Measurements from ENCODE around the gene CYP3A4. TPM values are rescaled to one million over a fixed set of nuclear protein-coding genes. Genes with fewer than 3 reads are reported as not detected.
A peak's percentile ranks its signal among the peaks of the same experiment; 100 is the strongest.
"Not testable (repeated sequence)": the region's sequence is repeated elsewhere in the genome, so short reads cannot be mapped to it uniquely, and the experiment has no call there.

Gene CYP3A4
- polyA plus RNA-seq, 4 donors, result 10.4 to 310 (median 97.5) TPM

GRCh38 chr7:99740573-99741440, 43.2 kb downstream of the CYP3A4 start:
- WGBS, 3 donors, result 77 to 87% (median 83%) methylated on average over 5 of the region's 5 CpGs
- Histone ChIP-seq H3K4me3 (ENCODE audit: low read depth in 1 of 3, low read length in 3 of 3) (no peak overlapping the region), H3K27me3 (ENCODE audit: control insufficient read depth in 3 of 3, insufficient read depth in 3 of 3, low read length in 3 of 3) (no peaks in the 10 kb centered on the region), H3K4me1 (ENCODE audit: control insufficient read depth in 3 of 3, insufficient read depth in 2 of 3, low read depth in 1 of 3, low read length in 2 of 3) (peaks cover 0 to under 1% (median 0%) of the 10 kb centered on the region in 3 donors), H3K36me3 (ENCODE audit: control insufficient read depth in 3 of 3, insufficient read depth in 2 of 3, low read depth in 1 of 3, low read length in 3 of 3) (no peaks in the 10 kb centered on the region), H3K27ac (ENCODE audit: low read depth in 1 of 3, low read length in 2 of 3) (no peak overlapping the region), H3K9me3 (ENCODE audit: control insufficient read depth in 2 of 2, insufficient read depth in 1 of 2, low read depth in 1 of 2, low read length in 1 of 2) (no peaks in the 10 kb centered on the region)
- FAIRE-seq (no peak), DNase-seq (no peak)

DNA sequence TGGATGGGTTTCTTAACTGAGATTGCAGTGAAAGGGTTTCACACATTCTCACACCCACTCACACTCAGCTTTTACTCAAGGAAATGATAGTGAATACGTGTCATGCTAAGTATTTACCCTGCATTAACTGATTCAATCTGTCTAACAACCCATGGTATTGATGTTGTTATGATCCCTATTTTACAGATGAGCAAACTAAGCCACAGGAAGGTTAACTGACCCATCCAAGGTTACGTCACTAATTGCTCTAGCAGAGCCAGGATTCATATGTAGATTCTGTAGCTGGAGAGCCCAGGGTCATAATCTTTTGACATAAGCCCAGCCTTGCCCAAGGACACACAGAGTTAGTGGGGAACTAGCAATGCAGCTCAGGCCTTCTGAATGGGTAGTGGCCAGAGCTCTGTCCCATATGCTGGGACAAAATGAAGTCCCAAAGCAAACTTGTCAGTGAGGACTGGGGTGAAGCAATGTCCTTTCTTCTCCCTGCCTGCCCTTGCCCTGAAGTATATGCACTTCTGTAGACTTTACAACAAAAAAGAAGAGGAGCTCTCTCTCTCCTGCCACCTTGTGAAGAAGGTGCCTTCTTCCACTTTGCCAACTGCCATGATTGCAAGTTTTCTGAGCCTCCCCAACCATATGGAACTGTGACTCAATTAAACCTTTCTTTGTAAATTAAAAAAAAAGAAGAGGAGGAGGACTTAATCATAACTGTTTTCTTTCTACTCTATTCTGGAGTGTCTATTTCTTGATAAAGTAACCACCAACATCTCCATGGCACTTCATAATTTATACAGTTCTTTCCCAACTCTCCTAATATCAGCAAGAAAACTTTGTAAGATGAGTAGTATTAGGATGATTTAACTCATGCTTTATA, 44.0 kb downstream of the CYP3A4 start:
- 73 to 80% (median 75%) methylated on average over 2 of the region's 2 CpGs for WGBS, 3 donors
- no peak overlapping the region for H3K27ac ChIP-seq (ENCODE audit: low read depth in 1 of 3, low read length in 2 of 3)
- H3K27me3 ChIP-seq (ENCODE audit: control insufficient read depth in 3 of 3, insufficient read depth in 3 of 3, low read length in 3 of 3), result no peaks in the 10 kb centered on the region
- no peaks in the 10 kb centered on the region for H3K36me3 ChIP-seq (ENCODE audit: control insufficient read depth in 3 of 3, insufficient read depth in 2 of 3, low read depth in 1 of 3, low read length in 3 of 3)
- peaks cover 0 to 7% (median 0%) of the 10 kb centered on the region in 3 donors for H3K4me1 ChIP-seq (ENCODE audit: control insufficient read depth in 3 of 3, insufficient read depth in 2 of 3, low read depth in 1 of 3, low read length in 2 of 3)
- no peak for FAIRE-seq
- no peak for DNase-seq
- H3K4me3 ChIP-seq (ENCODE audit: low read depth in 1 of 3, low read length in 3 of 3), result no peak overlapping the region
- H3K9me3 ChIP-seq (ENCODE audit: control insufficient read depth in 2 of 2, insufficient read depth in 1 of 2, low read depth in 1 of 2, low read length in 1 of 2), result no peaks in the 10 kb centered on the region

GRCh38 chr7:99737726-99738125, 46.3 kb downstream of the CYP3A4 start:
- no peaks in the 10 kb centered on the region for H3K36me3 ChIP-seq (ENCODE audit: control insufficient read depth in 3 of 3, insufficient read depth in 2 of 3, low read depth in 1 of 3, low read length in 3 of 3)
- DNase-seq, result no peak
- H3K27ac ChIP-seq (ENCODE audit: low read depth in 1 of 3, low read length in 2 of 3), result no peak overlapping the region
- 74 to 90% (median 86%) methylated on average over 1 of the region's 1 CpG for WGBS, 3 donors
- peaks cover 0 to 9% (median 0%) of the 10 kb centered on the region in 3 donors for H3K4me1 ChIP-seq (ENCODE audit: control insufficient read depth in 3 of 3, insufficient read depth in 2 of 3, low read depth in 1 of 3, low read length in 2 of 3)
- no peak overlapping the region for H3K4me3 ChIP-seq (ENCODE audit: low read depth in 1 of 3, low read length in 3 of 3)
- no peaks in the 10 kb centered on the region for H3K27me3 ChIP-seq (ENCODE audit: control insufficient read depth in 3 of 3, insufficient read depth in 3 of 3, low read length in 3 of 3)
- H3K9me3 ChIP-seq (ENCODE audit: control insufficient read depth in 2 of 2, insufficient read depth in 1 of 2, low read depth in 1 of 2, low read length in 1 of 2), result no peaks in the 10 kb centered on the region
- no peak for FAIRE-seq

GRCh38 chr7:99736667-99737066, 47.3 kb downstream of the CYP3A4 start:
- FAIRE-seq; H3K27ac ChIP-seq (ENCODE audit: low read depth in 1 of 3, low read length in 2 of 3); H3K36me3 ChIP-seq (ENCODE audit: control insufficient read depth in 3 of 3, insufficient read depth in 2 of 3, low read depth in 1 of 3, low read length in 3 of 3); H3K9me3 ChIP-seq (ENCODE audit: control insufficient read depth in 2 of 2, insufficient read depth in 1 of 2, low read depth in 1 of 2, low read length in 1 of 2); H3K27me3 ChIP-seq (ENCODE audit: control insufficient read depth in 3 of 3, insufficient read depth in 3 of 3, low read length in 3 of 3); DNase-seq; H3K4me3 ChIP-seq (ENCODE audit: low read depth in 1 of 3, low read length in 3 of 3); H3K4me1 ChIP-seq (ENCODE audit: control insufficient read depth in 3 of 3, insufficient read depth in 2 of 3, low read depth in 1 of 3, low read length in 2 of 3): not testable (repeated sequence)
- 79 to 90% (median 87%) methylated on average over 4 of the region's 4 CpGs for WGBS, 3 donors

GRCh38 chr7:99734987-99735386, 49.0 kb downstream of the CYP3A4 start, which contains the start of gene CYP3A7:
Gene CYP3A7, minus strand, starts transcription at chr7:99735196. Its CDS starts 103 bp downstream, at chr7:99735093.
- Histone ChIP-seq H3K36me3 (ENCODE audit: control insufficient read depth in 3 of 3, insufficient read depth in 2 of 3, low read depth in 1 of 3, low read length in 3 of 3) (no peaks in the 10 kb centered on the region), H3K4me3 (ENCODE audit: low read depth in 1 of 3, low read length in 3 of 3) (no peak within 1 kb of the TSS), H3K27me3 (ENCODE audit: control insufficient read depth in 3 of 3, insufficient read depth in 3 of 3, low read length in 3 of 3) (no peaks in the 10 kb centered on the region), H3K27ac (ENCODE audit: low read depth in 1 of 3, low read length in 2 of 3) (peak within 1 kb of the TSS in 1 of 3 donors; percentile 35), H3K4me1 (ENCODE audit: control insufficient read depth in 3 of 3, insufficient read depth in 2 of 3, low read depth in 1 of 3, low read length in 2 of 3) (peaks cover 0 to 19% (median 5%) of the 10 kb centered on the region in 3 donors), H3K9me3 (ENCODE audit: control insufficient read depth in 2 of 2, insufficient read depth in 1 of 2, low read depth in 1 of 2, low read length in 1 of 2) (no peaks in the 10 kb centered on the region)
- 46 to 66% (median 60%) methylated on average over 5 of the region's 5 CpGs for WGBS, 3 donors
- FAIRE-seq (no peak), DNase-seq (peak in 1 of 2 donors; percentile 16)

DNA sequence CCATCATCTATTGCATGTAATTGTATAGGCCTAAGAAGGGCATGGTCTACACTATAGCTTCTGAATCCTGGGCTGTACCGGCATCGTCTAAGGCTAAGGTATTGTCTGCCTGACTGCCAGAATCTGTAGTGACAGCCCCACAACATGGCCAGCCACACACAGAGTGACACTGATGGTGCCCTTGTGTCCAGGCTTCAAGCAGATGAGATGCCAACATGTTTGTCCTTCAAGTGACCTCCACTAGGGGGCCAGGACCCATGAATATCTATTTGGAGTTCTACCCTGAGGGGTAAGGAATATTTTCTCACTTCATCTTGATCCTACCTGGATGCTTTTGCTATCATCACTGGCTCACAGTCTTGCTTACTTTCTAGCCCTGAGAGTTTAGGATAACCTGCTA, 50.5 kb downstream of the CYP3A4 start:
- Histone ChIP-seq H3K4me3 (ENCODE audit: low read depth in 1 of 3, low read length in 3 of 3) (no peak overlapping the region), H3K36me3 (ENCODE audit: control insufficient read depth in 3 of 3, insufficient read depth in 2 of 3, low read depth in 1 of 3, low read length in 3 of 3) (no peaks in the 10 kb centered on the region), H3K9me3 (ENCODE audit: control insufficient read depth in 2 of 2, insufficient read depth in 1 of 2, low read depth in 1 of 2, low read length in 1 of 2) (no peaks in the 10 kb centered on the region), H3K4me1 (ENCODE audit: control insufficient read depth in 3 of 3, insufficient read depth in 2 of 3, low read depth in 1 of 3, low read length in 2 of 3) (peaks cover 0 to 34% (median 8%) of the 10 kb centered on the region in 3 donors), H3K27ac (ENCODE audit: low read depth in 1 of 3, low read length in 2 of 3) (no peak overlapping the region), H3K27me3 (ENCODE audit: control insufficient read depth in 3 of 3, insufficient read depth in 3 of 3, low read length in 3 of 3) (no peaks in the 10 kb centered on the region)
- WGBS, 3 donors, result 95 to 96% (median 96%) methylated on average over 2 of the region's 2 CpGs
- FAIRE-seq (no peak), DNase-seq (no peak)

DNA sequence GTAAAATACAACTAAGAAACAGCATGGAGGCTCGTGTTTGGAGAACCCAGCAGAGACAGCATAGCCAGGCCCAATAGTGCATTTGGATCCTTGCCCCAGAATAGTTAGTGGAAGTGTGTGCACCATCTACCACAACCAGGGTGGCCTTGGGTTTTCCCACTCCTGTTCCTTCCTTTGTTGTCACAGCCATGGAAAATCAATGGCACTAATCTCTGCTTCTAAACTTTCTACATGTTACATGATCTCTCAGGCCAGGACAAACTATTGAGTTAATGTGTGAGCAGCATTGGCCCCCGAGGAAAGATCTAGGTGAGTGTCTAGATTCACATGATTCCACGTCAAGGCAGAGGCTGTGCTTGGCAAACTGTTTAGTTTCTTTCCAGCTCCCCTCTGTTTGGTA, 51.0 kb downstream of the CYP3A4 start:
- no peaks in the 10 kb centered on the region for H3K27me3 ChIP-seq (ENCODE audit: control insufficient read depth in 3 of 3, insufficient read depth in 3 of 3, low read length in 3 of 3)
- no peaks in the 10 kb centered on the region for H3K9me3 ChIP-seq (ENCODE audit: control insufficient read depth in 2 of 2, insufficient read depth in 1 of 2, low read depth in 1 of 2, low read length in 1 of 2)
- H3K27ac ChIP-seq (ENCODE audit: low read depth in 1 of 3, low read length in 2 of 3), result no peak overlapping the region
- H3K4me1 ChIP-seq (ENCODE audit: control insufficient read depth in 3 of 3, insufficient read depth in 2 of 3, low read depth in 1 of 3, low read length in 2 of 3), result peaks cover 0 to 37% (median 8%) of the 10 kb centered on the region in 3 donors
- FAIRE-seq (no peak), DNase-seq (no peak)
- H3K4me3 ChIP-seq (ENCODE audit: low read depth in 1 of 3, low read length in 3 of 3), result no peak overlapping the region
- WGBS, 3 donors, result 77 to 94% (median 81%) methylated on average over 3 of the region's 3 CpGs
- H3K36me3 ChIP-seq (ENCODE audit: control insufficient read depth in 3 of 3, insufficient read depth in 2 of 3, low read depth in 1 of 3, low read length in 3 of 3), result no peaks in the 10 kb centered on the region

DNA sequence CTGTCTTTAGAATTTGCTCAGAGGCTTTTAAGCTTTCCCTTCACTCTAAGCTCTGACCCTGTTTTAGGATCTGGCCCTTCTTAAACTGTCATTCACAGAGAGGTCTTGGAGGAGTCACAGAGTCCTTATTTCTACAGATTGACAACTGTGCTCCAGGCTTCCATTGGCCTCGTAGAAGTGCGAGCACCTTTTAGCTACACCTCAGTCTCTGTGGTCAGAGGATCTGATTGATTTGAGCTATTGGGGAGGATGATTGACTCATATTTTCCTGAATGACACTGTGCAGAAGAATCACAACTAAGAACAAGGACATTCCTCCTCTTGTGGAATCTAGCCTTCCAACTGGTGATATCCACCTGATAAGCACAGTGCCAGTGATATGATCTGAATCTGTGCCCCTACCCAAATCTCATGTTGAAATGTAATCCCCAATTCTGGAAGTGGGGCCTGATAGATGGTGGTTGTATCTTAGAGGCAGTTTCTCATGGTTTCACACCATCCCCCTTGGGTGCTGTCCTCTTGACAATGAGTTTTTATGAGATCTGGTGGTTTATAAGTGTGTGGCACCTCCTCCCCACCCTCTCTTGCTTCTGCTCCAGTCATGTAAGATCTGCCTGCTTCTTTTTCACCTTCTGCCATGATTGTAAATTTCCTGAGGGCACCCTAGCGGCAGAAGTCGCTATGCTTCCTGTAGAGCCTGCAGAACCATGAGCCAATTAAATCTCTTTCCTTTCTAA, 52.2 kb downstream of the CYP3A4 start:
- no peak for FAIRE-seq

More for the DNA sequence above, 52.2 kb downstream of the CYP3A4 start:
- 89 to 97% (median 96%) methylated on average over 4 of the region's 4 CpGs for WGBS, 3 donors
- H3K9me3 ChIP-seq (ENCODE audit: control insufficient read depth in 2 of 2, insufficient read depth in 1 of 2, low read depth in 1 of 2, low read length in 1 of 2), result no peaks in the 10 kb centered on the region
- H3K36me3 ChIP-seq (ENCODE audit: control insufficient read depth in 3 of 3, insufficient read depth in 2 of 3, low read depth in 1 of 3, low read length in 3 of 3), result no peaks in the 10 kb centered on the region
- no peak overlapping the region for H3K27ac ChIP-seq (ENCODE audit: low read depth in 1 of 3, low read length in 2 of 3)
- H3K27me3 ChIP-seq (ENCODE audit: control insufficient read depth in 3 of 3, insufficient read depth in 3 of 3, low read length in 3 of 3), result no peaks in the 10 kb centered on the region
- H3K4me1 ChIP-seq (ENCODE audit: control insufficient read depth in 3 of 3, insufficient read depth in 2 of 3, low read depth in 1 of 3, low read length in 2 of 3), result peaks cover 0 to 37% (median 8%) of the 10 kb centered on the region in 3 donors
- no peak overlapping the region for H3K4me3 ChIP-seq (ENCODE audit: low read depth in 1 of 3, low read length in 3 of 3)
- DNase-seq, result no peak
